ENCODE data around the gene GIT2. TPM values are rescaled to one million over a fixed set of nuclear protein-coding genes. Genes with fewer than 3 reads are reported as not detected.
A peak's percentile ranks its signal among the peaks of the same experiment; 100 is the strongest.

The GIT2 gene
- total RNA-seq, 1 experiment from 2014 or later: 40.0 TPM

DNA sequence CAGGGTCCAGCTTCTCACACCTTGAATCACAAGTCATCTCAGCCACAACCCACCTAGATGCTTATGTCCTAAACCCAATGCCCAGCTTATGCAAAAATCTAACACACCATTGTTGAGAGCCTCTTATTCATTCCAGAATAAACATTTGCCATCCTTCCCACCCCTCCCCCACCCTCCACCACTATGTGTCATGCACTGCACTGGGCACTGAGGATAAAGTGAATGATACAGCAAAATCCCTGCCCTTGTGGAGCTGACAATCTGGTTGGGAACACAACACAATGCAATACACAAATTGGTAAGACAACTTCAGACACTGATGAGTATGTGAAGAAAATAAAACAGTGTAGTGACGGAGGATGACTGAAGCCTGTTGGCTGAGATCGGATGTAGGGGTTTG, 114.4 kb downstream of the GIT2 start:
- H3K4me3 ChIP-seq (ENCODE audit: low read depth in 2 of 2, low read length in 2 of 2): no peak overlapping the region
- H3K27ac ChIP-seq (ENCODE audit: low read length): no peak overlapping the region
- POLR2A ChIA-PET: interaction anchor here (1.0 kb wide), 1 partner anchor 82 kb away, joined by 3 read pairs; no protein-coding TSS in a partner anchor
- BruUV-seq (replicated peaks): no TSS peak
- in situ Hi-C loops (cut with HindIII; ENCODE audit: low pct_unique_long_range_greater_than_20kb, low sequenced_read_pairs): no loop called here
- DNase-seq (ENCODE audit: low read depth, low spot score) (no peak), ATAC-seq (no peak)
- peaks cover 14% of the 10 kb centered on the region for H3K4me1 ChIP-seq (ENCODE audit: control insufficient read depth, insufficient read depth, low read length)
- intact Hi-C loops (cut with micrococcal nuclease; ENCODE audit: unreplicated experiment): no loop called here
- CTCF ChIA-PET: interaction anchor here (0.6 kb wide), 1 partner anchor 170 kb away, joined by 3 read pairs; no protein-coding TSS in a partner anchor
- H3K36me3 ChIP-seq (ENCODE audit: control insufficient read depth, insufficient read depth, low read length): no peaks in the 10 kb centered on the region
- no peaks in the 10 kb centered on the region for H3K27me3 ChIP-seq (ENCODE audit: control insufficient read depth, insufficient read depth, low read length)
- no peaks in the 10 kb centered on the region for H3K9me3 ChIP-seq (ENCODE audit: control insufficient read depth, insufficient read depth, low read depth, low read length)
- TF ChIP-seq, protein P1, sequence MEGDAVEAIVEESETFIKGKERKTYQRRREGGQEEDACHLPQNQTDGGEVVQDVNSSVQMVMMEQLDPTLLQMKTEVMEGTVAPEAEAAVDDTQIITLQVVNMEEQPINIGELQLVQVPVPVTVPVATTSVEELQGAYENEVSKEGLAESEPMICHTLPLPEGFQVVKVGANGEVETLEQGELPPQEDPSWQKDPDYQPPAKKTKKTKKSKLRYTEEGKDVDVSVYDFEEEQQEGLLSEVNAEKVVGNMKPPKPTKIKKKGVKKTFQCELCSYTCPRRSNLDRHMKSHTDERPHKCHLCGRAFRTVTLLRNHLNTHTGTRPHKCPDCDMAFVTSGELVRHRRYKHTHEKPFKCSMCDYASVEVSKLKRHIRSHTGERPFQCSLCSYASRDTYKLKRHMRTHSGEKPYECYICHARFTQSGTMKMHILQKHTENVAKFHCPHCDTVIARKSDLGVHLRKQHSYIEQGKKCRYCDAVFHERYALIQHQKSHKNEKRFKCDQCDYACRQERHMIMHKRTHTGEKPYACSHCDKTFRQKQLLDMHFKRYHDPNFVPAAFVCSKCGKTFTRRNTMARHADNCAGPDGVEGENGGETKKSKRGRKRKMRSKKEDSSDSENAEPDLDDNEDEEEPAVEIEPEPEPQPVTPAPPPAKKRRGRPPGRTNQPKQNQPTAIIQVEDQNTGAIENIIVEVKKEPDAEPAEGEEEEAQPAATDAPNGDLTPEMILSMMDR (IDR thresholded peaks at IDR 0.05): no peak
- TF ChIP-seq, protein P2, sequence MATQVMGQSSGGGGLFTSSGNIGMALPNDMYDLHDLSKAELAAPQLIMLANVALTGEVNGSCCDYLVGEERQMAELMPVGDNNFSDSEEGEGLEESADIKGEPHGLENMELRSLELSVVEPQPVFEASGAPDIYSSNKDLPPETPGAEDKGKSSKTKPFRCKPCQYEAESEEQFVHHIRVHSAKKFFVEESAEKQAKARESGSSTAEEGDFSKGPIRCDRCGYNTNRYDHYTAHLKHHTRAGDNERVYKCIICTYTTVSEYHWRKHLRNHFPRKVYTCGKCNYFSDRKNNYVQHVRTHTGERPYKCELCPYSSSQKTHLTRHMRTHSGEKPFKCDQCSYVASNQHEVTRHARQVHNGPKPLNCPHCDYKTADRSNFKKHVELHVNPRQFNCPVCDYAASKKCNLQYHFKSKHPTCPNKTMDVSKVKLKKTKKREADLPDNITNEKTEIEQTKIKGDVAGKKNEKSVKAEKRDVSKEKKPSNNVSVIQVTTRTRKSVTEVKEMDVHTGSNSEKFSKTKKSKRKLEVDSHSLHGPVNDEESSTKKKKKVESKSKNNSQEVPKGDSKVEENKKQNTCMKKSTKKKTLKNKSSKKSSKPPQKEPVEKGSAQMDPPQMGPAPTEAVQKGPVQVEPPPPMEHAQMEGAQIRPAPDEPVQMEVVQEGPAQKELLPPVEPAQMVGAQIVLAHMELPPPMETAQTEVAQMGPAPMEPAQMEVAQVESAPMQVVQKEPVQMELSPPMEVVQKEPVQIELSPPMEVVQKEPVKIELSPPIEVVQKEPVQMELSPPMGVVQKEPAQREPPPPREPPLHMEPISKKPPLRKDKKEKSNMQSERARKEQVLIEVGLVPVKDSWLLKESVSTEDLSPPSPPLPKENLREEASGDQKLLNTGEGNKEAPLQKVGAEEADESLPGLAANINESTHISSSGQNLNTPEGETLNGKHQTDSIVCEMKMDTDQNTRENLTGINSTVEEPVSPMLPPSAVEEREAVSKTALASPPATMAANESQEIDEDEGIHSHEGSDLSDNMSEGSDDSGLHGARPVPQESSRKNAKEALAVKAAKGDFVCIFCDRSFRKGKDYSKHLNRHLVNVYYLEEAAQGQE (IDR thresholded peaks at IDR 0.05; ENCODE audit: insufficient read depth in 1 of 2, low read depth in 2 of 2, low read length in 1 of 2): no peak
- TF ChIP-seq TCF7L2 (IDR thresholded peaks at IDR 0.05; ENCODE audit: low read depth, low read length) (no peak), POLR2AphosphoS5 (IDR thresholded peaks at IDR 0.05; ENCODE audit: low read depth, low read length) (no peak)

DNA sequence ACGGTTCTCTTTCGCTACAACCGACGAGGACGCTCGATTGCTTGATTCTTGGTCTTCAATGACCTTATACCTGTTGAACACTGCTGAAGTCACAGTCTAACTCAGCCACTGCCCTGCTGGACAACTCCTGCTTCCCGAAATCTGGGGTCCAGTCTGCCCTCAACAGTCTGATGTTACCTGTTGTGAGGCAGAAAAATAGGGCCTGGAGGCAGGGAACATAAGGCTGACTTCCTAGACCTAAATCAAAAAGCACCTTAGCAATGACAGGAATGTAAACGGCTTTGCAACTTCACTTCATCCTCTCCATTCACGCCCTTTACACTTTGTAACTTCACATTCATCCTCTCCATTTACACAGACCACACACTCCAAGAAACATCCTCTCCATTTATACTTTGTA, 115.2 kb downstream of the GIT2 start:
- POLR2A ChIA-PET: no interaction called here
- no peaks in the 10 kb centered on the region for H3K27me3 ChIP-seq (ENCODE audit: control insufficient read depth, insufficient read depth, low read length)
- CTCF ChIA-PET: no interaction called here
- H3K9me3 ChIP-seq (ENCODE audit: control insufficient read depth, insufficient read depth, low read depth, low read length): no peaks in the 10 kb centered on the region
- TF ChIP-seq TCF7L2 (IDR thresholded peaks at IDR 0.05; ENCODE audit: low read depth, low read length): no peak
- no peak for TF ChIP-seq POLR2AphosphoS5 (IDR thresholded peaks at IDR 0.05; ENCODE audit: low read depth, low read length)
- TF ChIP-seq, protein P2 (IDR thresholded peaks at IDR 0.05; ENCODE audit: insufficient read depth in 1 of 2, low read depth in 2 of 2, low read length in 1 of 2): no peak
- TF ChIP-seq, protein P1 (IDR thresholded peaks at IDR 0.05): no peak
- no peak for TF ChIP-seq SIN3A (IDR thresholded peaks at IDR 0.05; ENCODE audit: borderline replicate concordance, insufficient read depth, low read depth, low read length)
- no peaks in the 10 kb centered on the region for H3K36me3 ChIP-seq (ENCODE audit: control insufficient read depth, insufficient read depth, low read length)
- DNase-seq (ENCODE audit: low read depth, low spot score): no peak
- intact Hi-C loops (cut with micrococcal nuclease; ENCODE audit: unreplicated experiment) (no loop called here), in situ Hi-C loops (cut with HindIII; ENCODE audit: low pct_unique_long_range_greater_than_20kb, low sequenced_read_pairs) (no loop called here)
- 0 out of 2 replicates have a peak, but pooled peaks have one; percentile 21 for ATAC-seq
- peaks cover 14% of the 10 kb centered on the region for H3K4me1 ChIP-seq (ENCODE audit: control insufficient read depth, insufficient read depth, low read length)
- peak overlapping the region; percentile 50 to 74 for H3K4me3 ChIP-seq (ENCODE audit: low read depth in 2 of 2, low read length in 2 of 2)
- peak overlapping the region; percentile 55 for H3K27ac ChIP-seq (ENCODE audit: low read length)
- BruUV-seq (replicated peaks): no TSS peak

All from Panc1 (cell line).